Transverse colon (tissue), 4 donors: Measurements from ENCODE around the gene HPS6.

Source experiments
- EP300 ChIP-seq: sonication (generic); formaldehyde crosslinking; IDR thresholded peaks from one replicate; pipeline ENCODE4 v1.6.1; 2017; ENCODE audit warnings: antibody characterized with exemption, low read depth
- POLR2AphosphoS5 ChIP-seq, 3 donors: sonication (generic); formaldehyde crosslinking; IDR thresholded peaks; one replicate each; pipeline ENCODE4 v1.6.1; 2016; ENCODE audit warnings: antibody characterized with exemption in 3 of 3
- TF ChIP-seq, protein P1 (sequence below), 5 experiments: fragments of 200-600 bp in 3 of 5; fragments of 450-650 bp in 2 of 5; sonication (generic) in 3 of 5; IDR thresholded peaks; 1 replicate in 2 of 5; 2 replicates in 3 of 5; pipeline ENCODE4 v1.5.1; 2016 to 2017; ENCODE audit warnings: antibody characterized with exemption in 5 of 5, inconsistent platforms in 3 of 5, mild to moderate bottlenecking in 2 of 5, moderate library complexity in 1 of 5

DNA sequence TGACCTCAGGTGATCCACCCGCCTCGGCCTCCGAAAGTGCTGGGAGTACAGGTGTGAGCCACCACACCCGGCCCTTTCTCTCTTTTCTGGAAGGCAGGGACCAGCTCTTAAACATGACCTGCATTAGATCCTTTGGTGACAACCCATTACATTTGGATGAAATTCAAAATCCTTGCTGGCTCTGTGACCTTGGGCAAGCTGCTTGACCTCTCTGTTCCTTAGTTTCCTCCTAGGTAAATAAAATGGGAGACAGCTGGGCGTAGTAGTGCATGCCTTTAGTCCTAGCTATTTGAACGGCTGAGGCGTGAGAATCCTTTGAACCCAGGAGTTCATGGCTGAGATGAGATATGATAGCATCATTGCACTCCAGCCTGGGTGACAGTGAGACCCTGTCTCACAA lies 31.3 kb downstream of the HPS6 start:
- TF ChIP-seq, protein P1, sequence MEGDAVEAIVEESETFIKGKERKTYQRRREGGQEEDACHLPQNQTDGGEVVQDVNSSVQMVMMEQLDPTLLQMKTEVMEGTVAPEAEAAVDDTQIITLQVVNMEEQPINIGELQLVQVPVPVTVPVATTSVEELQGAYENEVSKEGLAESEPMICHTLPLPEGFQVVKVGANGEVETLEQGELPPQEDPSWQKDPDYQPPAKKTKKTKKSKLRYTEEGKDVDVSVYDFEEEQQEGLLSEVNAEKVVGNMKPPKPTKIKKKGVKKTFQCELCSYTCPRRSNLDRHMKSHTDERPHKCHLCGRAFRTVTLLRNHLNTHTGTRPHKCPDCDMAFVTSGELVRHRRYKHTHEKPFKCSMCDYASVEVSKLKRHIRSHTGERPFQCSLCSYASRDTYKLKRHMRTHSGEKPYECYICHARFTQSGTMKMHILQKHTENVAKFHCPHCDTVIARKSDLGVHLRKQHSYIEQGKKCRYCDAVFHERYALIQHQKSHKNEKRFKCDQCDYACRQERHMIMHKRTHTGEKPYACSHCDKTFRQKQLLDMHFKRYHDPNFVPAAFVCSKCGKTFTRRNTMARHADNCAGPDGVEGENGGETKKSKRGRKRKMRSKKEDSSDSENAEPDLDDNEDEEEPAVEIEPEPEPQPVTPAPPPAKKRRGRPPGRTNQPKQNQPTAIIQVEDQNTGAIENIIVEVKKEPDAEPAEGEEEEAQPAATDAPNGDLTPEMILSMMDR (IDR thresholded peaks at IDR 0.05), result no peak
- TF ChIP-seq EP300, result no peak
- no peak for TF ChIP-seq POLR2AphosphoS5 (IDR thresholded peaks at IDR 0.05)
